HEK293 (cell line): ENCODE results near the gene PDZD2.

Experiments used
- CTCF ChIA-PET: fragments of 350-600 bp; formaldehyde crosslinking; extraction: SDS; loops from one replicate; lab custom pipeline; 2021; ENCODE audit warnings: antibody characterized with exemption; lab: Yijun Ruan, JAX
- POLR2A ChIA-PET: fragments of 300-600 bp; formaldehyde crosslinking; extraction: SDS; loops from one replicate; lab custom pipeline; 2020; ENCODE audit warnings: antibody characterized with exemption, inconsistent platforms; lab: Yijun Ruan, JAX
- H3K27ac ChIP-seq: fragments of 200-500 bp; sonication (Bioruptor generic); 2 replicates; pipeline ENCODE4 v1.5.1; 2014; ENCODE audit warnings: low read depth, low read length, control low read depth, inconsistent platforms; ENCODE audit errors: extremely low read depth
- H3K36me3 ChIP-seq, 2 experiments: fragments of 200-500 bp in 1 of 2; sonication (Bioruptor generic) in 1 of 2; 1 replicate in 1 of 2; 2 replicates in 1 of 2; pipeline ENCODE4 v1.5.1; 2014 to 2017; ENCODE audit warnings: inconsistent platforms in 2 of 2, low read length in 2 of 2; ENCODE audit not compliant: control insufficient read depth in 2 of 2, insufficient read depth in 1 of 2
- H3K4me1 ChIP-seq: fragments of 200-500 bp; sonication (Bioruptor generic); 2 replicates; pipeline ENCODE4 v1.5.1; 2014; ENCODE audit warnings: mild to moderate bottlenecking, low read length, inconsistent platforms; ENCODE audit not compliant: control insufficient read depth, insufficient read depth
- H3K4me3 ChIP-seq: 2 replicates; pipeline ENCODE4 v1.5.1; 2011; ENCODE audit warnings: low read depth, mild to moderate bottlenecking, control low read depth, low read length, moderate library complexity
- H3K9me3 ChIP-seq: fragments of 200-500 bp; sonication (Bioruptor generic); 2 replicates; pipeline ENCODE4 v1.5.1; 2014; ENCODE audit warnings: low read depth, low read length, inconsistent platforms; ENCODE audit not compliant: control insufficient read depth, insufficient read depth
- GLI2 ChIP-seq: fragments of 450-650 bp; formaldehyde crosslinking; IDR thresholded peaks from 2 replicates; pipeline ENCODE4; 2017; ENCODE audit warnings: missing biosample characterization, missing genetic modification characterization, low read depth, borderline replicate concordance
- GLIS1 ChIP-seq: fragments of 450-650 bp; formaldehyde crosslinking; IDR thresholded peaks from 2 replicates; pipeline ENCODE4 v1.5.1; 2016; ENCODE audit warnings: missing biosample characterization, missing genetic modification characterization
- HOXA7 ChIP-seq: sonication (generic); formaldehyde crosslinking; IDR thresholded peaks from 2 replicates; pipeline ENCODE4 v1.8.1; 2022; ENCODE audit warnings: missing genetic modification reagents, borderline replicate concordance
- PRDM1 ChIP-seq: fragments of 450-650 bp; formaldehyde crosslinking; IDR thresholded peaks from 2 replicates; pipeline ENCODE4; 2016; ENCODE audit warnings: missing biosample characterization, missing genetic modification characterization
- SALL2 ChIP-seq: fragments of 450-650 bp; formaldehyde crosslinking; IDR thresholded peaks from 2 replicates; pipeline ENCODE4 v1.5.0; 2017; ENCODE audit warnings: missing biosample characterization, mild to moderate bottlenecking, missing genetic modification characterization, borderline replicate concordance
- ZBTB44 ChIP-seq: fragments of 450-650 bp; IDR thresholded peaks from 2 replicates; pipeline ENCODE4 v1.5.1; 2018; ENCODE audit warnings: missing biosample characterization, mild to moderate bottlenecking, missing genetic modification characterization
- ZFHX2 ChIP-seq: fragments of 450-650 bp; formaldehyde crosslinking; conservative IDR thresholded peaks from 2 replicates; pipeline ENCODE4 v1.5.1; 2016; ENCODE audit warnings: missing biosample characterization, missing genetic modification characterization
- ZNF114 ChIP-seq: fragments of 450-650 bp; formaldehyde crosslinking; IDR thresholded peaks from 2 replicates; pipeline ENCODE4 v1.5.0; 2017; ENCODE audit warnings: missing biosample characterization, missing genetic modification characterization
- ZNF175 ChIP-seq: fragments of 450-650 bp; formaldehyde crosslinking; IDR thresholded peaks from 2 replicates; pipeline ENCODE4 v1.5.1; 2016; ENCODE audit warnings: missing biosample characterization, missing genetic modification characterization
- ZNF350 ChIP-seq: fragments of 450-650 bp; formaldehyde crosslinking; IDR thresholded peaks from 2 replicates; pipeline ENCODE4 v1.5.0; 2017; ENCODE audit warnings: missing biosample characterization, mild to moderate bottlenecking, missing genetic modification characterization
- ZNF398 ChIP-seq: fragments of 450-650 bp; formaldehyde crosslinking; IDR thresholded peaks from 2 replicates; pipeline ENCODE4 v1.5.1; 2017; ENCODE audit warnings: missing biosample characterization, missing genetic modification characterization
- ZNF473 ChIP-seq: fragments of 450-650 bp; formaldehyde crosslinking; IDR thresholded peaks from 2 replicates; pipeline ENCODE4 v1.5.1; 2017; ENCODE audit warnings: missing biosample characterization, missing genetic modification characterization
- ZNF514 ChIP-seq: fragments of 450-650 bp; formaldehyde crosslinking; IDR thresholded peaks from 2 replicates; pipeline ENCODE4 v1.5.1; 2016; ENCODE audit warnings: missing biosample characterization, missing genetic modification characterization
- ZNF530 ChIP-seq: fragments of 450-650 bp; formaldehyde crosslinking; IDR thresholded peaks from 2 replicates; pipeline ENCODE4 v1.5.1; 2016; ENCODE audit warnings: low read depth, missing biosample characterization, missing genetic modification characterization
- ZNF658 ChIP-seq: fragments of 450-650 bp; formaldehyde crosslinking; IDR thresholded peaks from 2 replicates; pipeline ENCODE4; 2016; ENCODE audit warnings: missing biosample characterization, missing genetic modification characterization
- ZNF704 ChIP-seq: fragments of 450-650 bp; formaldehyde crosslinking; IDR thresholded peaks from 2 replicates; pipeline ENCODE4 v1.5.1; 2016; ENCODE audit warnings: missing biosample characterization, missing genetic modification characterization
- ZSCAN30 ChIP-seq: fragments of 450-650 bp; IDR thresholded peaks from 2 replicates; pipeline ENCODE4 v1.5.1; 2018; ENCODE audit warnings: missing biosample characterization, mild to moderate bottlenecking, missing genetic modification characterization, moderate library complexity
- TF ChIP-seq, protein P1 (sequence below): fragments of 450-650 bp; formaldehyde crosslinking; optimal IDR thresholded peaks from 2 replicates; pipeline ENCODE3; 2016; ENCODE audit warnings: missing biosample characterization, mild to moderate bottlenecking, missing genetic modification characterization
- TF ChIP-seq, protein P2 (sequence below): fragments of 450-650 bp; formaldehyde crosslinking; IDR thresholded peaks from 2 replicates; pipeline ENCODE4 v1.5.1; 2016; ENCODE audit warnings: missing biosample characterization, missing genetic modification characterization

Gene PDZD2

DNA sequence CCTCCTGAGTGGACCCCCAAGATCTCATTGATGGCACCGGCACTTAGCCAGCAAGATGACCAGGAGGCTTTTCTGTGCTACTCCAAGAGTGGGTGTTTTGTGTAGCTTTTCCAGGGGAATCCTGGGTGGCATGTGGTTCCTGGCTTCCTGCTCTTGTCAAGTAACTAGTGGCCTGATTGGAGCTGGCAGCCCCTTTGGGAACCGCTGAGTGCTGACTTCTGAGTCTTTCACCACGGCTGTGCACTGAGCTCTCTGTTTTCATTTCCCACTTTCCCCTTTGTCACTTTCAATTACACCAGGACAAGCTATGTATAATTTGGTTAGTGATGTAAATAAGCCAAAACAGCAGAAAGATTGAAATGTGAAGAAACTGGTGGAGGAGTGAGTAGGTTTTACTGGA, 279.8 kb downstream of the PDZD2 start:
- Histone ChIP-seq H3K4me3 (no peak overlapping the region), H3K4me1 (no peaks in the 10 kb centered on the region)
- POLR2A ChIA-PET: interaction anchor here (0.6 kb wide), 1 partner anchor 13 kb away, joined by 3 read pairs; no protein-coding TSS in a partner anchor
- TF ChIP-seq, protein P1, sequence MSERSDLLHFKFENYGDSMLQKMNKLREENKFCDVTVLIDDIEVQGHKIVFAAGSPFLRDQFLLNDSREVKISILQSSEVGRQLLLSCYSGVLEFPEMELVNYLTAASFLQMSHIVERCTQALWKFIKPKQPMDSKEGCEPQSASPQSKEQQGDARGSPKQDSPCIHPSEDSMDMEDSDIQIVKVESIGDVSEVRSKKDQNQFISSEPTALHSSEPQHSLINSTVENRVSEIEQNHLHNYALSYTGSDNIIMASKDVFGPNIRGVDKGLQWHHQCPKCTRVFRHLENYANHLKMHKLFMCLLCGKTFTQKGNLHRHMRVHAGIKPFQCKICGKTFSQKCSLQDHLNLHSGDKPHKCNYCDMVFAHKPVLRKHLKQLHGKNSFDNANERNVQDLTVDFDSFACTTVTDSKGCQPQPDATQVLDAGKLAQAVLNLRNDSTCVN: no peak
- no peak for TF ChIP-seq ZNF473 (tag by site-specific recombination)
- TF ChIP-seq ZFHX2: no peak
- no peak for TF ChIP-seq GLI2 (tag by site-specific recombination)
- no peak for TF ChIP-seq HOXA7 (CRISPR knock-in tag)
- TF ChIP-seq, all 188 proteins: peak for 0
- H3K9me3 ChIP-seq: no peaks in the 10 kb centered on the region
- CTCF ChIA-PET: interaction anchor here (0.6 to 1.3 kb wide), 3 partner anchors 9 to 359 kb away, joined by 3 to 4 read pairs (median 3); no protein-coding TSS in a partner anchor
- no peak overlapping the region for H3K27ac ChIP-seq
- no peaks in the 10 kb centered on the region for H3K36me3 ChIP-seq

GRCh38 chr5:31921852-31922305, 282.9 kb downstream of the PDZD2 start:
- Histone ChIP-seq H3K27ac (no peak overlapping the region), H3K4me3 (no peak overlapping the region), H3K4me1 (no peaks in the 10 kb centered on the region), H3K36me3 (no peaks in the 10 kb centered on the region), H3K9me3 (no peaks in the 10 kb centered on the region)
- no peak for TF ChIP-seq ZBTB44
- TF ChIP-seq ZNF704 (tag by site-specific recombination): no peak
- TF ChIP-seq PRDM1 (tag by site-specific recombination): no peak
- TF ChIP-seq ZNF350 (tag by site-specific recombination): no peak
- TF ChIP-seq SALL2: no peak
- no peak for TF ChIP-seq ZNF175 (tag by site-specific recombination)
- no peak for TF ChIP-seq ZNF658 (tag by site-specific recombination)
- TF ChIP-seq ZNF398: no peak
- TF ChIP-seq GLIS1 (tag by site-specific recombination): no peak
- TF ChIP-seq ZNF114 (tag by site-specific recombination): no peak
- TF ChIP-seq, protein P2, sequence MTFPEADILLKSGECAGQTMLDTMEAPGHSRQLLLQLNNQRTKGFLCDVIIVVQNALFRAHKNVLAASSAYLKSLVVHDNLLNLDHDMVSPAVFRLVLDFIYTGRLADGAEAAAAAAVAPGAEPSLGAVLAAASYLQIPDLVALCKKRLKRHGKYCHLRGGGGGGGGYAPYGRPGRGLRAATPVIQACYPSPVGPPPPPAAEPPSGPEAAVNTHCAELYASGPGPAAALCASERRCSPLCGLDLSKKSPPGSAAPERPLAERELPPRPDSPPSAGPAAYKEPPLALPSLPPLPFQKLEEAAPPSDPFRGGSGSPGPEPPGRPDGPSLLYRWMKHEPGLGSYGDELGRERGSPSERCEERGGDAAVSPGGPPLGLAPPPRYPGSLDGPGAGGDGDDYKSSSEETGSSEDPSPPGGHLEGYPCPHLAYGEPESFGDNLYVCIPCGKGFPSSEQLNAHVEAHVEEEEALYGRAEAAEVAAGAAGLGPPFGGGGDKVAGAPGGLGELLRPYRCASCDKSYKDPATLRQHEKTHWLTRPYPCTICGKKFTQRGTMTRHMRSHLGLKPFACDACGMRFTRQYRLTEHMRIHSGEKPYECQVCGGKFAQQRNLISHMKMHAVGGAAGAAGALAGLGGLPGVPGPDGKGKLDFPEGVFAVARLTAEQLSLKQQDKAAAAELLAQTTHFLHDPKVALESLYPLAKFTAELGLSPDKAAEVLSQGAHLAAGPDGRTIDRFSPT (tag by site-specific recombination): no peak
- no peak for TF ChIP-seq ZNF473 (tag by site-specific recombination)
- no peak for TF ChIP-seq ZNF514 (tag by site-specific recombination)
- TF ChIP-seq GLI2 (tag by site-specific recombination): no peak
- no peak for TF ChIP-seq ZNF530 (tag by site-specific recombination)
- no peak for TF ChIP-seq ZSCAN30
- TF ChIP-seq ZFHX2: no peak
- ChIA-PET CTCF (interaction anchor here (0.6 to 1.8 kb wide), 4 partner anchors 8 to 408 kb away, joined by 3 to 4 read pairs (median 3); no protein-coding TSS in a partner anchor), POLR2A (no interaction called here)
